Suprapubic skin (tissue), 4 donors: ENCODE measurements around the gene ADD3. TPM values are rescaled to one million over a fixed set of nuclear protein-coding genes. Genes with fewer than 3 reads are reported as not detected.
A peak's percentile ranks its signal among the peaks of the same experiment; 100 is the strongest.

ENCODE experiments used
- DNase-seq, 2 donors: peaks; one replicate each; pipeline ENCODE4 v3.0.0-alpha.2; 2019; ENCODE audit warnings: low spot score in 2 of 2
- H3K27ac ChIP-seq: fragments of 200-600 bp; sonication (generic); one replicate; pipeline ENCODE4 v1.5.1; 2019
- H3K27me3 ChIP-seq: fragments of 200-600 bp; sonication (generic); one replicate; pipeline ENCODE4 v1.5.1; 2019
- H3K36me3 ChIP-seq: fragments of 200-600 bp; sonication (generic); one replicate; pipeline ENCODE4 v1.5.1; 2019
- H3K4me1 ChIP-seq: fragments of 200-600 bp; sonication (generic); one replicate; pipeline ENCODE4 v1.5.1; 2019
- H3K4me3 ChIP-seq: fragments of 200-600 bp; sonication (generic); one replicate; pipeline ENCODE4 v1.5.1; 2019; ENCODE audit warnings: mild to moderate bottlenecking
- H3K9me3 ChIP-seq: fragments of 200-600 bp; sonication (generic); one replicate; pipeline ENCODE4 v1.5.1; 2019
- EP300 ChIP-seq: sonication (generic); formaldehyde crosslinking; IDR thresholded peaks from one replicate; pipeline ENCODE4 v1.6.1; 2017; ENCODE audit warnings: antibody characterized with exemption
- POLR2A ChIP-seq, 2 donors: fragments of 450-650 bp; IDR thresholded peaks; one replicate each; pipeline ENCODE4 v1.6.1; 2017; ENCODE audit warnings: antibody characterized with exemption in 2 of 2, mild to moderate bottlenecking in 2 of 2, moderate library complexity in 2 of 2
- POLR2AphosphoS5 ChIP-seq, 3 donors: sonication (generic); formaldehyde crosslinking; IDR thresholded peaks; one replicate each; pipeline ENCODE4 v1.6.1; 2017; ENCODE audit warnings: antibody characterized with exemption in 3 of 3
- WGBS: methylation state at CpG from one replicate; pipeline ENCODE4 v1.1.5; 2018; 5-methylcytosine and 5-hydroxymethylcytosine counted together
- total RNA-seq, 4 donors: library from RNA; depleted of rRNA; stranded (reverse); fragments of >200 nt; gene quantifications; one replicate each; pipeline ENCODE4 v1.1.0, GENCODE V29; 2016
- TF ChIP-seq, protein P1 (sequence below), 2 donors: fragments of 200-600 bp in 1 of 2; fragments of 450-650 bp in 1 of 2; sonication (generic) in 1 of 2; IDR thresholded peaks; one replicate each; pipeline ENCODE4 v1.5.1; 2016 to 2019; ENCODE audit warnings: antibody characterized with exemption in 2 of 2, mild to moderate bottlenecking in 1 of 2, moderate library complexity in 1 of 2

The ADD3 gene
- total RNA-seq, 4 donors from 2014 or later = 72.6 to 335 (median 279) TPM

DNA sequence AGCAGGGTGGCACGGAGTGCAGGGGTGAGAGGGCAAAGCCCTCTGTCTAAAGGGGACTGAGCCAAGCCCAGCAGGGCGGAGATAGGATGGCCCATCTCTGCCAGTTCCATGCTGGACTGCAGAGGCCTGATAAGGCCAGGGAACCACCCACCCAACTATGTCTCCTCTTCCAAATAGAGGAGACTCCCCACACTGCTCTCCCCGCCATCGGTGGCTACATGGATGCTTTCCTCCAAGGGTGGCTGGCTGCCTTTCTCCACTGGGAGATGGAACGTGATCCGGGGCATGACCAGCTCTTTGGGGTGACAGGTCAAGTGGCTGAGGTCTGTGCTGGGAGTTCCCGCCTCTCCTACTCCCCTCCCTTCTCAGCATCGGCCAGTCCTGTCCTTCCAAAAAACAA is 141.5 kb downstream of the ADD3 start:
- Histone ChIP-seq H3K36me3 (no peaks in the 10 kb centered on the region), H3K27ac (no peak overlapping the region), H3K4me3 (no peak overlapping the region), H3K4me1 (no peaks in the 10 kb centered on the region), H3K27me3 (peaks cover 4% of the 10 kb centered on the region), H3K9me3 (no peaks in the 10 kb centered on the region)
- 95% methylated on average over 6 of the region's 8 CpGs for WGBS
- TF ChIP-seq, protein P1, sequence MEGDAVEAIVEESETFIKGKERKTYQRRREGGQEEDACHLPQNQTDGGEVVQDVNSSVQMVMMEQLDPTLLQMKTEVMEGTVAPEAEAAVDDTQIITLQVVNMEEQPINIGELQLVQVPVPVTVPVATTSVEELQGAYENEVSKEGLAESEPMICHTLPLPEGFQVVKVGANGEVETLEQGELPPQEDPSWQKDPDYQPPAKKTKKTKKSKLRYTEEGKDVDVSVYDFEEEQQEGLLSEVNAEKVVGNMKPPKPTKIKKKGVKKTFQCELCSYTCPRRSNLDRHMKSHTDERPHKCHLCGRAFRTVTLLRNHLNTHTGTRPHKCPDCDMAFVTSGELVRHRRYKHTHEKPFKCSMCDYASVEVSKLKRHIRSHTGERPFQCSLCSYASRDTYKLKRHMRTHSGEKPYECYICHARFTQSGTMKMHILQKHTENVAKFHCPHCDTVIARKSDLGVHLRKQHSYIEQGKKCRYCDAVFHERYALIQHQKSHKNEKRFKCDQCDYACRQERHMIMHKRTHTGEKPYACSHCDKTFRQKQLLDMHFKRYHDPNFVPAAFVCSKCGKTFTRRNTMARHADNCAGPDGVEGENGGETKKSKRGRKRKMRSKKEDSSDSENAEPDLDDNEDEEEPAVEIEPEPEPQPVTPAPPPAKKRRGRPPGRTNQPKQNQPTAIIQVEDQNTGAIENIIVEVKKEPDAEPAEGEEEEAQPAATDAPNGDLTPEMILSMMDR (IDR thresholded peaks at IDR 0.05) = no peak
- TF ChIP-seq POLR2AphosphoS5 (IDR thresholded peaks at IDR 0.05) = no peak
- DNase-seq = no peak

DNA sequence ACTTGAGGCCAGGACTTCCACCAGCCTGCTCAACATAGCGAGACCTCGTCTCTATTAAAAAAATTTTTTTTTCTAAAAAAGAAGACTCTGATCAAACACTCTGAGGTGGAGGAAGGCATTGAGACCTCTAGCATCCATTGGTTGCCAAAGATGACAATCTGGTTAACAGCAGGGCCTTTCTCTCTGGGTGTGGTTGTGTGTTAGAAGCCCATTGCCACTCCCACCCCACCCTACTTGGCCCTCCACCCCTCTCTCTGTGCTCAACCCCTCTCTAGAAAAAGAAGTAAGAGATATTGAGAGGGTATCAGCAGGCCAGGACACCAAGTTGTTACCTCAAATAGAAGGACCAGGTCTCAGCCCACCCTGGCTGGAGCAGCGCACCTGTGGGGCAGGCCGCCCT is 142.3 kb downstream of the ADD3 start:
- no peak for TF ChIP-seq EP300
- no peak for TF ChIP-seq POLR2A (IDR thresholded peaks at IDR 0.05)
- TF ChIP-seq, protein P1 (IDR thresholded peaks at IDR 0.05) = no peak
- no peak for TF ChIP-seq POLR2AphosphoS5 (IDR thresholded peaks at IDR 0.05)
- Histone ChIP-seq H3K4me3 (no peak overlapping the region), H3K27ac (no peak overlapping the region), H3K27me3 (peaks cover 8% of the 10 kb centered on the region), H3K9me3 (no peaks in the 10 kb centered on the region), H3K36me3 (no peaks in the 10 kb centered on the region), H3K4me1 (no peaks in the 10 kb centered on the region)
- no peak for DNase-seq
- WGBS = 94% methylated on average over 4 of the region's 4 CpGs

DNA sequence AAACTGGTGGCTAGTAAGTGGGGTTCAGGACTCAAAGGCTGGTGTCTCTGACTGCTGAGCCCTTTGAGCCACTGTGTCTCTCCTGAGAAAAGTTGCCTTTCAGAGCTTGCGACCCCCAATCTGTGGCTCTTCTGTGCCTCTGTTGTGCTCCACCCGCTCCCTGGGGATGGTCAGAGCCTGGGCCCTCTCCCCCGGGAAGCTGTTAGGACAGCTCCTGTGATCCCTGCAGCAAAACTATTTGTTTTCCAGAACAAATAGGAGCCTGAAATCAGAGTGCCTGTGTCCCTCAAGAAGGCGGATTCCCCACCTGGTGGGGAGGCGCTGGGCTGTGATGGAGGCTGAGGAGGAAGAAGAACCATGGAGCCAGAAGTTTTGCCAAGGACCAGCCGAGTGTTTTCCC is 143.2 kb downstream of the ADD3 start:
- Histone ChIP-seq H3K4me1 (no peaks in the 10 kb centered on the region), H3K27me3 (peaks cover 8% of the 10 kb centered on the region), H3K4me3 (no peak overlapping the region), H3K36me3 (no peaks in the 10 kb centered on the region), H3K9me3 (no peaks in the 10 kb centered on the region), H3K27ac (no peak overlapping the region)
- DNase-seq = no peak
- WGBS = 71% methylated on average over 6 of the region's 6 CpGs
- TF ChIP-seq EP300 (no peak), POLR2A (IDR thresholded peaks at IDR 0.05) (no peak), POLR2AphosphoS5 (IDR thresholded peaks at IDR 0.05) (no peak)
- TF ChIP-seq, protein P1 (IDR thresholded peaks at IDR 0.05) = no peak

DNA sequence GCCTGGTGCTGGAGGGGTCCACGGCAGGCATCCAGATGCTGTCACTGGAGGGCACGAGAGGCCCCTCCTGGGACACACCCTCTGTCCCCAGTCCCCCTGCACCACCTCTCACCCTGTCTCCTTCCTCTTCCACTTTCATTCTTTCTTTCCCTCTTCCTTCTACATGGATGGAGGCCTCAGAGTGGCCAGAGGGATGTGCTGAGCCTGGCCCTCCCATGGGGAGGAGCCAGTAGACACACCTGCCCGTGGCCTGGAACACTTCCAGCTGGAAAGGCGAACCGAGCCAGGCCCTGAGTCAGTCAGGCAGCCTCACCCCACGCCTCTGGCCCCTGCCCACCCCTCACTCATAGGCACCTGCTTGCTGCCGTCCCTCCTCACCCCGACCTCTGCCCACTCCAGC is 143.7 kb downstream of the ADD3 start:
- no peak overlapping the region for H3K4me3 ChIP-seq
- peak in 1 of 2 donors; percentile 74 for DNase-seq
- TF ChIP-seq, protein P1 (IDR thresholded peaks at IDR 0.05) = no peak
- no peak overlapping the region for H3K27ac ChIP-seq
- H3K27me3 ChIP-seq = peaks cover 8% of the 10 kb centered on the region
- H3K9me3 ChIP-seq = no peaks in the 10 kb centered on the region
- H3K36me3 ChIP-seq = no peaks in the 10 kb centered on the region
- H3K4me1 ChIP-seq = no peaks in the 10 kb centered on the region
- 26% methylated on average over 8 of the region's 8 CpGs for WGBS

DNA sequence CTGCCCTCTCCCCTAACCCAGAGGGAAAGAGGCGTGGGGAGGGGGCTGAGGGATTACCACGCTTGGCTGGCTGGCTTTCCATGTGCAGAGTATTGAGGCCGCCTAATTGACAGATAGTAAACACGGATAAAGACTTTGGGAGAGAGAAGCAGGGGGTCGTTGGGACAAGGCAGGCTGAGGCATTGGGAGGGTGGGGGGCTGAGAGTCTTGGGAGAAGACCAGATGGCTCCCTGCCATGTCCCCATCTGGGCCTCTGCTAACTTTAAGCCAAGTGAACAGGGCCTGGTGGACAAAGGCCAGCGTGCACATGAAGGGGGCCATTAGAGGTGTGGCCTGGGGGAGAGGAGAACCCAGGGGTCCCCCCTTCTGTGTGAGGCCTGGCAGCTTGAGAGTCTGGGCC is 144.2 kb downstream of the ADD3 start:
- peaks cover 8% of the 10 kb centered on the region for H3K27me3 ChIP-seq
- TF ChIP-seq POLR2AphosphoS5 (IDR thresholded peaks at IDR 0.05) (no peak), POLR2A (IDR thresholded peaks at IDR 0.05) (no peak), EP300 (no peak)
- TF ChIP-seq, protein P1 (IDR thresholded peaks at IDR 0.05) = no peak
- no peaks in the 10 kb centered on the region for H3K36me3 ChIP-seq
- H3K4me3 ChIP-seq = no peak overlapping the region
- no peak overlapping the region for H3K27ac ChIP-seq
- 61% methylated on average over 6 of the region's 6 CpGs for WGBS
- no peaks in the 10 kb centered on the region for H3K4me1 ChIP-seq
- H3K9me3 ChIP-seq = no peaks in the 10 kb centered on the region
- no peak for DNase-seq
